OCI-M2 (cell line): ENCODE measurements around the gene ICAM1.
"Not testable (repeated sequence)": the region's sequence is repeated elsewhere in the genome, so short reads cannot be mapped to it uniquely, and the experiment has no call there.

Experiments
- DNase-seq: peaks from one replicate; lab custom pipeline; 2025; ENCODE audit not compliant: unreplicated experiment; lab: John Stamatoyannopoulos, UW

The ICAM1 gene

DNA sequence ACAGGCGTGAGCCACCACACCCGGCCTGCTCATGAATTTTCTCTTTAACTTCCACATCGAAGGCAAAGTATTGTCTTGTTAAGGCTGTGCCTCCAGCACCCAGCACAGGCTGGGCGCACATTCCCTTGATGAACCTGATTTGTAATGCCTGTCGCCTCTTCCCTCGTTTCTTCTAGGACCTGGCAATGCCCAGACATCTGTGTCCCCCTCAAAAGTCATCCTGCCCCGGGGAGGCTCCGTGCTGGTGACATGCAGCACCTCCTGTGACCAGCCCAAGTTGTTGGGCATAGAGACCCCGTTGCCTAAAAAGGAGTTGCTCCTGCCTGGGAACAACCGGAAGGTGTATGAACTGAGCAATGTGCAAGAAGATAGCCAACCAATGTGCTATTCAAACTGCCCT, 3.7 kb downstream of the ICAM1 start:
- DNase-seq: no peak

DNA sequence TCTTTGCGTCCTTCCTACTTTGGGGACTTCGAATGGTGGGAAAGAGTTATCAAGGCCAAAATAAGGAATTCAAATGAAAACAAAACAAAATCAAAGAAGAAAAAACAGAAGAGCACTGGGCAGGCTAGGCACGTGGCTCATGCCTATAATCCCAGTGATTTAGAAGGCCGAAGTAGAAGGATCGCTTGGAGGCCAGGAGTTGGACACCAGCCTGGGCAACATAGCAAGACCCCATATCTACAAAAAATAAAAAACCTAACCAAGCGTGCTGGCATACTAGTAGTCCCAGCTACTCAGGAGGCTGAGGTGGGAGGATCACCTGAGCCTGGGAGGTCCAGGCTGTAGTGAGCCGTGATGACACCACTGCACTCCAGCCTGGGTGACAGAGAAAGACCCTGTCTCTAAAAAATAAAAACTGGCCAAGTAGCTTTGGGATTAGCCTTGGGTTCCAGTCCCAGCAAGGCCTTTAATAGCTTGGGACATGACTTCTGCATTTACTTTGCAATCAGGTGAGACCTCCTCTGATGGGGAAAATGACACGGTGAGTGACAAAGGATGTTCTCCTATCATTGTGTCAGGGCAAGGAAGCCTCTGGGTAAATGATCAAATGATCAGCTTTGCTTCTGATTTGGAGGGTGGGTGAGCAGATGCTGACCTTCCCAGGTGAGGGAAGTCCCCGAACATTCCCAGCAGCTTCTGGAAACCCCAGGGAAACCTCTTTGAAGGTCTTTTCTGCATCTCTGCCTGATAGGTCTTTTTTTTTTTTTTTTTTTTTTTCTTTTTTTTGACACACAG, 7.1 kb downstream of the ICAM1 start:
- DNase-seq: no peak

DNA sequence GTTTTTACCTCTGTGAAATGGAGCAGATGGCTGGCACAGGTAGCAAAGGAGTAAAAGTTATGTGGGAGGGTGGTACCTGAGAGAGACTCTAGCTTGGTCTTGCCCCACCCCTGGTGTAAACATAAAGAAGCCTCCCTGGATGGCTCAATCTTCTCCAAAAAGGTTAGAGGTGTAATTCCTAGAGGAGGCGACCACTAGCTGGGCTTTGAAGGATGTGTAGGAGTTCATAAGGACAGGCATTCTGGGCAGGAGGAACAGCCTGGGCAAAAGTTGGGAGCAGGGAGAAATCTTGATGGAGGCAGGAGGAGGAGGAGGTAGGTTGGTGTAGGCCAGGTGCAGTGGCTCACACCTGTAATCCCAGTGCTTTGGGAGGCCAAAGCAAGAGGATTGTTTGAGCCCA, 8.0 kb downstream of the ICAM1 start:
- no peak for DNase-seq

DNA sequence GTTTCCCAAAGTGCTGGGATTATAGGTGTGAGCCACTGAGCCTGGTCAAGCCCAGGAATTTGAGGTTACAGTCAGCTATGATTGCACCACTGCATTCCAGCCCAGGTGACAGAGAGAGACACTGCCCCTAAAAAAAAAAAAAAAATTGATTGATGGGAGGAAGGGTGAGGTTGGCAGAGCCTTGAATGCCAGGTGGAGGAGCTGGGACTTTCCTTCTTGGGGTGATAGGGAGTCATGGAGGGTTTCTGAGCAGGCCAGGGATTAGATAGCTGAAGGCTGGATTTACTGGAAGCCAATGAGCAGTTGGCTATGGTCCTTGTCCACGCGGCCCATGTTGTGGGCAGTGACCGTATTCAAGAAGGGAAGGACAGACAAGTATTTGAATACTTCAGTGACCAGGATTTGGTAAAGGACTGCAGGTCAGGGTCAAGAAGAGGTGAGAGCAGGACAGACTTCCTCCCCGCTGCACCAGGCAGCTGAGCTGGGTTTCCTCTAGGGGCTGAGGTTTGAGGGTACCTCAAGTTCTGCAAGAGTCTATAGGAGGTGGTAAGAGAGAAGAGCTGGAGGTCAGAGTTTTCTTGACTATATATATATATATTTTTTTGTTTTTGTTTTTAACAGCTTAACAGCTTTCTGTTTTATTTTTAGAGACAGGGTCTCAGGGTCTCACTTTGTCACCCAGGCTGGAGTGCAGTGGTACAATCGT, 9.0 kb downstream of the ICAM1 start:
- no peak for DNase-seq

DNA sequence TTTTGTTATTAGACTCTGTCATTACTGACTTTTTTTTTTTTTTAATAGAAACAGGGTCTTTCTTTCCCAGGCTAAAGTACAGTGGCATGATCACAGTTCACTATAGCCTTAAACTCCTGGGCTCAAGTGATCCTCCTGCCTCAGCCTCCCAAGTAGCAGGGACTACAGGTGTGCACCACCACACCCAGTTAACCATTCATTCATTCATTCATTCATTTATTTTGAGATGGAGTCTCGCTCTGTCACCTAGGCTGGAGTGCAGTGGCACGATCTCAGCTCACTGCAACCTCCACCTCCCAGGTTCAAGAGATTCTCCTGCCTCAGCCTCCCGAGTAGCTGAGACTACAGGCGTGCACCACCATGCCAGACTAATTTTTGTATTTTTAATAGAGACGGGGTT, 11.1 kb downstream of the ICAM1 start:
- not testable (repeated sequence) for DNase-seq

DNA sequence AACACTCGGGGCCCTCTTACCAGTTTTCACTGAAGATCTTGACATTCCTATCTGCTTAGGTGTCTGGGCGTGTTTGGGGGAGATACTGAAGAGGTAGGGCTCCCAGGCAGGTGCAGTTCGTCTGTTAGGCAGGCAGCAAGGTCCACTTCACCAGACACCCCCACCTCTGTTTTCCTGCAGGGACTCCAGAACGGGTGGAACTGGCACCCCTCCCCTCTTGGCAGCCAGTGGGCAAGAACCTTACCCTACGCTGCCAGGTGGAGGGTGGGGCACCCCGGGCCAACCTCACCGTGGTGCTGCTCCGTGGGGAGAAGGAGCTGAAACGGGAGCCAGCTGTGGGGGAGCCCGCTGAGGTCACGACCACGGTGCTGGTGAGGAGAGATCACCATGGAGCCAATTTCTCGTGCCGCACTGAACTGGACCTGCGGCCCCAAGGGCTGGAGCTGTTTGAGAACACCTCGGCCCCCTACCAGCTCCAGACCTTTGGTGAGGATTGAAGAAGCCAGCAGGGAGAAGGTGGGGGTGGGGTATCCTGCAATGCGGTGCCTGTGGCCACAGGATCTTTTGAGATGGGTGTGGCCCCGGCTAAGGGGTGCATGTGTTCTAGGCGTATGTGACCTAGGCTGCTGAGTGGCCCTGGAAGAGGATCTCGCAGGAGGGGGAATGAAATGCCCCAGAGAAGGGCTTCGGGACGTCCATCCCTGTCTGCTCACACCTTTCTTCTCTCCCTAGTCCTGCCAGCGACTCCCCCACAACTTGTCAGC, 12.6 kb downstream of the ICAM1 start:
- no peak for DNase-seq

DNA sequence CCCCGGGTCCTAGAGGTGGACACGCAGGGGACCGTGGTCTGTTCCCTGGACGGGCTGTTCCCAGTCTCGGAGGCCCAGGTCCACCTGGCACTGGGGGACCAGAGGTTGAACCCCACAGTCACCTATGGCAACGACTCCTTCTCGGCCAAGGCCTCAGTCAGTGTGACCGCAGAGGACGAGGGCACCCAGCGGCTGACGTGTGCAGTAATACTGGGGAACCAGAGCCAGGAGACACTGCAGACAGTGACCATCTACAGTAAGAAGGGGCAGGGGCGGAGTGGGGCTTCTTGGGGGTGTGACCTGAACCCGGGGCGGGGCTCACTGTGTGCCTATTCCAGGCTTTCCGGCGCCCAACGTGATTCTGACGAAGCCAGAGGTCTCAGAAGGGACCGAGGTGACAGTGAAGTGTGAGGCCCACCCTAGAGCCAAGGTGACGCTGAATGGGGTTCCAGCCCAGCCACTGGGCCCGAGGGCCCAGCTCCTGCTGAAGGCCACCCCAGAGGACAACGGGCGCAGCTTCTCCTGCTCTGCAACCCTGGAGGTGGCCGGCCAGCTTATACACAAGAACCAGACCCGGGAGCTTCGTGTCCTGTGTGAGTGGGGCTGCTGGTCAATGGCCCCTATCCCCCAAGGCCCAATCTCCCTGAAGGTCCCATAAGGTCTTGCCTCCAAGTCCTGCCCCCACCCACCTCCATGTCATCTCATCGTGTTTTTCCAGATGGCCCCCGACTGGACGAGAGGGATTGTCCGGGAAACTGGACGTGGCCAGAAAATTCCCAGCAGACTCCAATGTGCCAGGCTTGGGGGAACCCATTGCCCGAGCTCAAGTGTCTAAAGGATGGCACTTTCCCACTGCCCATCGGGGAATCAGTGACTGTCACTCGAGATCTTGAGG, 13.4 kb downstream of the ICAM1 start:
- DNase-seq: no peak

DNA sequence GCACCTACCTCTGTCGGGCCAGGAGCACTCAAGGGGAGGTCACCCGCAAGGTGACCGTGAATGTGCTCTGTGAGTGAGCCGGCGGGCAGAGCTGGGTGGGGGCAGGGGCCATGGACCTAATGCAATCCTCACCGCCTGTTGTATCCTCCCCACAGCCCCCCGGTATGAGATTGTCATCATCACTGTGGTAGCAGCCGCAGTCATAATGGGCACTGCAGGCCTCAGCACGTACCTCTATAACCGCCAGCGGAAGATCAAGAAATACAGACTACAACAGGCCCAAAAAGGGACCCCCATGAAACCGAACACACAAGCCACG, 14.0 kb downstream of the ICAM1 start:
- DNase-seq: no peak

DNA sequence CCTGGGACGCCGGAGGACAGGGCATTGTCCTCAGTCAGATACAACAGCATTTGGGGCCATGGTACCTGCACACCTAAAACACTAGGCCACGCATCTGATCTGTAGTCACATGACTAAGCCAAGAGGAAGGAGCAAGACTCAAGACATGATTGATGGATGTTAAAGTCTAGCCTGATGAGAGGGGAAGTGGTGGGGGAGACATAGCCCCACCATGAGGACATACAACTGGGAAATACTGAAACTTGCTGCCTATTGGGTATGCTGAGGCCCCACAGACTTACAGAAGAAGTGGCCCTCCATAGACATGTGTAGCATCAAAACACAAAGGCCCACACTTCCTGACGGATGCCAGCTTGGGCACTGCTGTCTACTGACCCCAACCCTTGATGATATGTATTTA, 14.5 kb downstream of the ICAM1 start:
- no peak for DNase-seq

DNA sequence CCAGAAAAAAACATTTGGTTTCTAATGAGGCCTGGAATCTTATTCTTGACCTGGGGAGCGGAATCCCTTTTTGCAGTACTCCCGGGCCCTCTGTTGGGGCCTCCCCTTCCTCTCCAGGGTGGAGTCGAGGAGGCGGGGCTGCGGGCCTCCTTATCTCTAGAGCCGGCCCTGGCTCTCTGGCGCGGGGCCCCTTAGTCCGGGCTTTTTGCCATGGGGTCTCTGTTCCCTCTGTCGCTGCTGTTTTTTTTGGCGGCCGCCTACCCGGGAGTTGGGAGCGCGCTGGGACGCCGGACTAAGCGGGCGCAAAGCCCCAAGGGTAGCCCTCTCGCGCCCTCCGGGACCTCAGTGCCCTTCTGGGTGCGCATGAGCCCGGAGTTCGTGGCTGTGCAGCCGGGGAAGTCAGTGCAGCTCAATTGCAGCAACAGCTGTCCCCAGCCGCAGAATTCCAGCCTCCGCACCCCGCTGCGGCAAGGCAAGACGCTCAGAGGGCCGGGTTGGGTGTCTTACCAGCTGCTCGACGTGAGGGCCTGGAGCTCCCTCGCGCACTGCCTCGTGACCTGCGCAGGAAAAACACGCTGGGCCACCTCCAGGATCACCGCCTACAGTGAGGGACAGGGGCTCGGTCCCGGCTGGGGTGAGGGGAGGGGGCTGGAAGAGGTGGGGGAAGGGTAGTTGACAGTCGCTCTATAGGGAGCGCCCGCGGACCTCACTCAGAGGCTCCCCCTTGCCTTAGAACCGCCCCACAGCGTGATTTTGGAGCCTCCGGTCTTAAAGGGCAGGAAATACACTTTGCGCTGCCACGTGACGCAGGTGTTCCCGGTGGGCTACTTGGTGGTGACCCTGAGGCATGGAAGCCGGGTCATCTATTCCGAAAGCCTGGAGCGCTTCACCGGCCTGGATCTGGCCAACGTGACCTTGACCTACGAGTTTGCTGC, 16.1 kb downstream of the ICAM1 start, which contains the start of gene ICAM4:
ICAM4 (plus strand) TSS at position 153 of the 935 bp plus-strand sequence; CDS start at position 211, 58 bp downstream.
- DNase-seq: peak; percentile 99

DNA sequence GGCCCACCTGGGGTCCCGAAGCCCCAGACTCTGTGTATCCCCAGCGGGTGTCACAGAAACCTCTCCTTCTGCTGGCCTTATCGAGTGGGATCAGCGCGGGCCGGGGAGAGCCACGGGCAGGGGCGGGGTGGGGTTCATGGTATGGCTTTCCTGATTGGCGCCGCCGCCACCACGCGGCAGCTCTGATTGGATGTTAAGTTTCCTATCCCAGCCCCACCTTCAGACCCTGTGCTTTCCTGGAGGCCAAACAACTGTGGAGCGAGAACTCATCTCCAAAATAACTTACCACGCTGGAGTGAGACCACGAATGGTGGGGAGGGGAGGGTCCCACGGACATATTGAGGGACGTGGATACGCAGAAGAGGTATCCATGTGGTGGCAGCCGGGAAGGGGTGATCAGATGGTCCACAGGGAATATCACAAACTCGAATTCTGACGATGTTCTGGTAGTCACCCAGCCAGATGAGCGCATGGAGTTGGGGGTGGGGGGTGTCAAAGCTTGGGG, 17.8 kb downstream of the ICAM1 start:
- peak; percentile 99 for DNase-seq

DNA sequence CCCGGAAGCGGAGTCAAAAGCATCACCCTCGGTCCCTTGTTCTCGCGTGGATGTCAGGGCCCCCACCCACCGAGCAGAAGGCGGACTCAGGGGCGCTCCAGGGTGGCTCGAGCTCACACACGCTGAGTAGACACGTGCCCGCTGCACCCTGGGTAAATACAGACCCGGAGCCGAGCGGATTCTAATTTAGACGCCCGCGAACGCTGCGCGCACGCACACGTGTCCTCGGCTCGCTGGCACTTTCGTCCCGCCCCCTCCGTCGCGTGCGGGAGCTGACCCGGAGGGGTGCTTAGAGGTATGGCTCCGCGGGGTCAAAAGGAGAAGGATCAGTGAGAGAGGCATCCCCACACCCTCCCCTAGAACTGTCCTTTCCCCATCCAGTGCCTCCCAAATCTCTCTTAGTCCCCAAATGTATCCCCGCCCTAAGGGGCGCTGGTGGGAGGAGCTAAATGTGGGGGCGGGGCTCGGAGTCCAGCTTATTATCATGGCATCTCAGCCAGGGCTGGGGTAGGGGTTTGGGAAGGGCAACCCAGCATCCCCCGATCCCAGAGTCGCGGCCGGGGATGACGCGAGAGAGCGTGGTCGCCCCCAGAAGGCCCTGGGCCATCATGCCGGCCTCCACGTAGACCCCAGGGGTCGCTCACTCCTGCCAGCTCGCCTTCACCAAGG, 18.4 kb downstream of the ICAM1 start:
- peak; percentile 100 for DNase-seq

DNA sequence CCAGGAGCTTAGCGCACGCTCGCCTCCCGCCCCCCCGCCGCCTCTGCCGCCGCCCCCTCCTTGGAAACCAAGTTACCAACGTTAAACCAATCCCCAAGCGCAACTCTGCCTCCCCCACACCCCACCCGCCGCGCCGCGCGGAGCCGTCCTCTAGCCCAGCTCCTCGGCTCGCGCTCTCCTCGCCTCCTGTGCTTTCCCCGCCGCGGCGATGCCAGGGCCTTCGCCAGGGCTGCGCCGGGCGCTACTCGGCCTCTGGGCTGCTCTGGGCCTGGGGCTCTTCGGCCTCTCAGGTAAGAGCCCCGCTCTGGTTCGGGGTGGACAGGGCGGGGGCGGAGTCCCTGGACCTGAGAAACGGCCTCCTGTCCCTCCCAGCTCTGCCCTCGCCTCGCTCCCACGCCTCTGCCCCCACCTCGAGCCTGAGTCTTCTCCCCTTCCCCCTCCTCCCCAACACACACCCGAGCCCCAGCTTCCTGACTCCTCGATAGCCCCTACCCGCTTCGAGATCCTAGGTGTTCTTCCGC, 19.0 kb downstream of the ICAM1 start, which contains the start of gene ICAM5:
ICAM5 (plus strand) TSS at position 117 of the 521 bp plus-strand sequence; CDS start at position 209, 92 bp downstream.
- DNase-seq: no peak

DNA sequence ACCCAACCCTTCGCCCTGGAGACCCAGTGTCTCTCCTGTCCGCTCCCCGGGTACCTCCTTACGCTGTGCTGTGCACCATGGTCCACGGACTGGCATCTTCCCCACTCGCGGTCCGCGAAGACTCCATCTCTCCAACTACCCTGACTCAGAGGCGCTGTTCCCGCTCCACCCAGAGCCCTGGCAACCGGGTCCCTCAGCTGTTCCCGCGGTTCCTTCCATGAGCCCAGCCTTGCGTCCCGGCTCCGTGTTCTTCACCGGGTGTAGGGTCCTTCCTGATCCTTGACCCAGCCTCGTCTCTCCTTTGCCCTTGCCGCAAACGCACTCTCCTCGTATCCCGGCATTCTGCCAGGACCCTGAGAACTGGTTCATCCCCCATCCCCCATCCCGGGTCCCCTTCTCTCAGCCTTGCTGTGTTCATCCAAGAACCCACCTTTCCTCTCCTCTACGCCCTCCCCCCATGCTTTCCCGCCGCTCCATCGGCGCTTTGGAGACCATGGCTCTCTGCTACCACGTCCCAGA, 19.5 kb downstream of the ICAM1 start:
- DNase-seq: no peak

DNA sequence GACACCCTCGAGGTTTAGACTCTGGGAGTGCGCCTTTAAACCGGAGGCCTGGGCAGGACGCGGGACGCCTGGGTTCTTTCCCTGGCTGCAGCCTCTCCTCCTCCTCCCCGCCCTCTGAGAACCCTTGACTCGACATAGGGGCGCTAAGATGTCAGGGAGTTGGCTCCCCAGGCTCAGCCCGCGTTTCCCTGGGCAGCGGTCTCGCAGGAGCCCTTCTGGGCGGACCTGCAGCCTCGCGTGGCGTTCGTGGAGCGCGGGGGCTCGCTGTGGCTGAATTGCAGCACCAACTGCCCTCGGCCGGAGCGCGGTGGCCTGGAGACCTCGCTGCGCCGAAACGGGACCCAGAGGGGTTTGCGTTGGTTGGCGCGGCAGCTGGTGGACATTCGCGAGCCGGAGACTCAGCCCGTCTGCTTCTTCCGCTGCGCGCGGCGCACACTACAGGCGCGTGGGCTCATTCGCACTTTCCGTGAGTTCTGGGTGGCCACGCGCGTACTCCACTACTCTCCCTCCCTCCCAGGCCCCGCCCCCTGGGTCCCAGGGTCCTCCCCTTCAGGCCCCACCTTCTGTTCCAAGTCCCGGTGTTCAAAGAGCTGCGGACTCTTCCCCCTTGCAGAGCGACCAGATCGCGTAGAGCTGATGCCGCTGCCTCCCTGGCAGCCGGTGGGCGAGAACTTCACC, 20.1 kb downstream of the ICAM1 start:
- peak; percentile 97 for DNase-seq

DNA sequence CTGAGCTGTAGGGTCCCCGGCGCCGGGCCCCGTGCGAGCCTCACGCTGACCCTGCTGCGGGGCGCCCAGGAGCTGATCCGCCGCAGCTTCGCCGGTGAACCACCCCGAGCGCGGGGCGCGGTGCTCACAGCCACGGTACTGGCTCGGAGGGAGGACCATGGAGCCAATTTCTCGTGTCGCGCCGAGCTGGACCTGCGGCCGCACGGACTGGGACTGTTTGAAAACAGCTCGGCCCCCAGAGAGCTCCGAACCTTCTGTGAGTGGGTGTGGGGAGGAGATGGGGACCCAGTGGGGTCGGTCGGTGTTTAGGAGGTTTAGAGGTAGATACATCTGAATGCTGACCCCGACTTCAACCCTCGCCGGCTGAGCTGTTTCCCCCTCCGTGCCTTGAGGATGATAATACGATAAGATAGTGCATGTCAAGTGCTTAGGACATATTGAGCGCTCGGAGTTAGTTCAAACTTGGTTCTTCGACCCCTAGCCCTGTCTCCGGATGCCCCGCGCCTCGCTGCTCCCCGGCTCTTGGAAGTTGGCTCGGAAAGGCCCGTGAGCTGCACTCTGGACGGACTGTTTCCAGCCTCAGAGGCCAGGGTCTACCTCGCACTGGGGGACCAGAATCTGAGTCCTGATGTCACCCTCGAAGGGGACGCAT, 20.8 kb downstream of the ICAM1 start:
- DNase-seq: no peak

DNA sequence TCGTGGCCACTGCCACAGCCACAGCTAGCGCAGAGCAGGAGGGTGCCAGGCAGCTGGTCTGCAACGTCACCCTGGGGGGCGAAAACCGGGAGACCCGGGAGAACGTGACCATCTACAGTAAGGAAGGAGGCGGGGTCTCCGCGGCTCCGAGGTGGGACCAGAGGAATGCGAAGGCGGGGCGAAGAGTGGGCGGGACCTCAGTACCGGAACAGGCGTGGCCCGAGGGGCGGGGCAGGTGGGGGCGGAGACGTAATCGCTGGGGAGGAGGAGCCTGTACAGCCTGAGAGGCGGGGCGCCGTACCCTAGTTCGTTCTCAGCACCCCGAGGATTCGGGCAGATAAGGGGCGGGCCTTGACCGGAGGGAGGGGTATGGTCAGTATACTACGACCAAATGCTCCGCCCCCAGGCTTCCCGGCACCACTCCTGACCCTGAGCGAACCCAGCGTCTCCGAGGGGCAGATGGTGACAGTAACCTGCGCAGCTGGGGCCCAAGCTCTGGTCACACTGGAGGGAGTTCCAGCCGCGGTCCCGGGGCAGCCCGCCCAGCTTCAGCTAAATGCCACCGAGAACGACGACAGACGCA, 21.4 kb downstream of the ICAM1 start:
- no peak for DNase-seq
